Activated T-helper 1 cell treated with Interleukin-2 at 50 U/mL for 16 hours (primary cell): Measurements from ENCODE around the gene PRKN.

ENCODE experiments used
- DNase-seq: peaks from one replicate; pipeline ENCODE4 v3.0.0-alpha.2; 2020; ENCODE audit warnings: low read depth

The PRKN gene

GRCh38 chr6:162050579-162050978, 677.0 kb downstream of the PRKN start:
- no peak for DNase-seq

- no peak for DNase-seq
Observed at GRCh38 chr6:162046324-162046723, 681.2 kb downstream of the PRKN start.

GRCh38 chr6:162032620-162033019, 694.9 kb downstream of the PRKN start:
- no peak for DNase-seq

GRCh38 chr6:162029873-162030576, 697.5 kb downstream of the PRKN start:
- no peak for DNase-seq

- no peak for DNase-seq
Observed at GRCh38 chr6:162026843-162027242, 700.7 kb downstream of the PRKN start.

GRCh38 chr6:162026031-162026430, 701.5 kb downstream of the PRKN start:
- DNase-seq = no peak

- DNase-seq = no peak
Observed at GRCh38 chr6:162019349-162019748, 708.2 kb downstream of the PRKN start.

- DNase-seq = no peak
Observed at GRCh38 chr6:162017536-162017935, 710.0 kb downstream of the PRKN start.

- no peak for DNase-seq
Observed at GRCh38 chr6:162014069-162014811, 713.3 kb downstream of the PRKN start.

- no peak for DNase-seq
Observed at GRCh38 chr6:162005372-162005771, 722.2 kb downstream of the PRKN start.

- no peak for DNase-seq
Observed at GRCh38 chr6:161996783-161997182, 730.8 kb downstream of the PRKN start.

- DNase-seq = no peak
Observed at GRCh38 chr6:161985876-161986423, 741.6 kb downstream of the PRKN start.

GRCh38 chr6:161984713-161985112, 742.9 kb downstream of the PRKN start:
- no peak for DNase-seq

GRCh38 chr6:161976553-161976952, 751.0 kb downstream of the PRKN start:
- no peak for DNase-seq

GRCh38 chr6:161973064-161973463, 754.5 kb downstream of the PRKN start:
- DNase-seq = no peak

GRCh38 chr6:161971043-161971442, 756.5 kb downstream of the PRKN start:
- no peak for DNase-seq

- no peak for DNase-seq
Observed at GRCh38 chr6:161963634-161964234, 763.8 kb downstream of the PRKN start.

- DNase-seq = no peak
Observed at GRCh38 chr6:161963181-161963580, 764.4 kb downstream of the PRKN start.

- DNase-seq = no peak
Observed at GRCh38 chr6:161961796-161962195, 765.8 kb downstream of the PRKN start.

GRCh38 chr6:161961046-161961445, 766.5 kb downstream of the PRKN start:
- no peak for DNase-seq

GRCh38 chr6:161959072-161959471, 768.5 kb downstream of the PRKN start:
- no peak for DNase-seq

- DNase-seq = no peak
Observed at GRCh38 chr6:161956082-161956481, 771.5 kb downstream of the PRKN start.

- no peak for DNase-seq
Observed at GRCh38 chr6:161954699-161955276, 772.8 kb downstream of the PRKN start.
